Measurements from ENCODE around the gene GAMT.
A peak's percentile ranks its signal among the peaks of the same experiment; 100 is the strongest.
"Not testable (repeated sequence)": the region's sequence is repeated elsewhere in the genome, so short reads cannot be mapped to it uniquely, and the experiment has no call there.

The GAMT gene

DNA sequence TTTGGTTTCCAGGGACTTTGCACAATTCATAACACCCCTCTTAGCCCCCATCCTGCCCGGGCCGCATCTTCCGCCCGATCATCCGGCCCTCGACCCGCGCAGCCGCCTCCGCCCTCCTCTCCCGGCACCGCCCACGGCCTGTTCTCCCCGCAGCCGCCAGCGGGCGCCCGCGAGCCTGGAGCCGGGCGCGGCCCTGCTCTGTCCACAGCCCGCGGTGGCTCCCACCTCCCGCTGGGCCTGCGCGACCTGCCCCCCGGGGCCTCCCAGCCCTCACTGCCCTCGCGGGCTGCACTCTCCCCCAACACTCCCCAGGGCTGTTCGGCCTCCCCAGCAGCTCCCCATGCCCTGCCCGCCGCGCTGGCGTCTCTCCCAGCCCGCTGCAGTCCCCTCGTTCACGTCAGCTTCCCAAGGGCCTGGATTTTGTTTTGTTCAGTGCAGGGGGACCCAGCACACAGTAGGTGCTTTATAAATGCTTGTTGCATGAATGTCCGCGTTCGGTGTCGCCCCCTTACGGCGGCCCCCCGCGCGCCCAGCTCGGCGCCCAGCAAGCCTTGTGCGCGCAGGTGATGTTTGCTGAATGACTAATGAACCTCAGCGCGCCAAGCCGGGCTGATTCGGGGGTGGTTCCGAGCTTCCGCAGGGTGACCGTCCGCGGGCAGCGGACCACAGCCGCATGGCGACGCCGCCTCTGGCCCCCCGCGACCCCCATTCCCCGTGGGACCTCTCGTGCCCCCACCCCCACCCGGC is 44.0 kb upstream of the GAMT start:
- H3K4me3 ChIP-seq (ENCODE audit: low read depth, low read length): no peak overlapping the region
- DNase-seq (ENCODE audit: low read depth): no peak
- peak; percentile 90 for TF ChIP-seq CTCF (IDR thresholded peaks at IDR 0.05; ENCODE audit: control insufficient read depth, extremely low read depth, insufficient read depth)

DNA sequence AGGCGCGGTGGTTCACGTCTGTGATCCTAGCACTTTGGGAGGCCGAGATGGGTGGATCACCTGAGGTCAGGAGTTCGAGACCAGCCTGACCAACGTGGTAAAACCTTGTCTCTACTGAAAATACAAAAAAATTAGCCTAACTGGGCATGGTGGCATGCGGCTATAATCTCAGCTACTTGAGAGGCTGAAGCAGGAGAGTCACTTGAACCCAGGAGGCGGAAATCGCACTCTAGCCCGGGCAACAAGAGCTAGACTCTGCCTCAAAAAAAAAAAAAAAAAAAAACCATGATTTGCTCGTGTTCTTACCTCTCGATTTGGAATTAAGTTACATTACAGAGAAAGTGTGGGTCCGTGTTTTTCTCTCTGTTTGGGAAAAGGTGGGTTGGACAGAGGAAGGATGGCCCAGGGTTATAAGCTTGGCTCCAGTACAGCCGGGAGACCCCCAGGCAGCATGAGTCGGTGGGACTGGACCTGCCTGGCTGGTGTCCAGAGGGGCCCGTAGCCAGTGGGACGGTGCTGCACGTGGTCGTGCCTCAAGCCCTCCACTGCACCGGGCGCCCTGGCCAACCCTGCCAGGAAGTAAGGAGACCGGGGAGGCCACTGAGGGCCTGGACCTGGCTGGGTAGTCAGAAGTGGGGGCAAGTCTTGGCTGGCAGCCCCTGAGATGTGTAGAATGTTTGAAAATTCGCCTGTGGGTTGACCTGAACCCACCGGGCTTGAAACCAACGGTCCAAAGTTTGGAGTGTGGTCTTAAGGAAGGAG is 40.5 kb upstream of the GAMT start:
- no peak overlapping the region for H3K4me3 ChIP-seq (ENCODE audit: low read depth, low read length)
- TF ChIP-seq CTCF (IDR thresholded peaks at IDR 0.05; ENCODE audit: control insufficient read depth, extremely low read depth, insufficient read depth): no peak
- no peak for DNase-seq (ENCODE audit: low read depth)

DNA sequence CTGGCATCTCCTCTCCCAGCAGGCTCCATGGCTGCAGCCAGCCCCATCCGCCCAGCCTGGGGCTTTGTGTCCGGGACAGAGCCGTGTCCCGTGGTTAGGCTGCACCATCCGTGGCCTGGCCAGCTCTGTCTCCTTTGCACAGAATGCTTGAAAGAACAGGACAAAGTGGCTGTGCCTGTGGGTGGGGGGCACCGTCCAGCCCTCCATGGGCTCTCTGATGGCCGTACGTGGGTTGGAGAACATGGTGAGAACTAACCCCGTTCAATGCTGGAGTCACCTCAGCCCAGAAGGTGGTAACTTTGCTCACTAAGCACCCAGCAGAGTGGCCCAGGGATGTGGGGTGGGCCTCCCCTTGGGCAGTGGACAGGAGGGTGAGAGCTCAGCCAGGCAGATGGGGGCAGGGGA is 39.7 kb upstream of the GAMT start:
- TF ChIP-seq CTCF (IDR thresholded peaks at IDR 0.05; ENCODE audit: control insufficient read depth, extremely low read depth, insufficient read depth): no peak
- H3K4me3 ChIP-seq (ENCODE audit: low read depth, low read length): no peak overlapping the region
- no peak for DNase-seq (ENCODE audit: low read depth)

GRCh38 chr19:1440418-1440801 is 39.1 kb upstream of the GAMT start:
- TF ChIP-seq CTCF (IDR thresholded peaks at IDR 0.05; ENCODE audit: control insufficient read depth, extremely low read depth, insufficient read depth): no peak
- H3K4me3 ChIP-seq (ENCODE audit: low read depth, low read length): peak overlapping the region; percentile 91
- no peak for DNase-seq (ENCODE audit: low read depth)

GRCh38 chr19:1439525-1440417 is 38.4 kb upstream of the GAMT start:
- not testable (repeated sequence) for DNase-seq (ENCODE audit: low read depth)
- peak overlapping the region; percentile 91 for H3K4me3 ChIP-seq (ENCODE audit: low read depth, low read length)

GRCh38 chr19:1438933-1439354 is 37.6 kb upstream of the GAMT start:
- DNase-seq (ENCODE audit: low read depth): no peak
- TF ChIP-seq CTCF (IDR thresholded peaks at IDR 0.05; ENCODE audit: control insufficient read depth, extremely low read depth, insufficient read depth): no peak
- H3K4me3 ChIP-seq (ENCODE audit: low read depth, low read length): peak overlapping the region; percentile 91

All from LNCaP clone FGC (cell line).